Body of pancreas (tissue), 4 donors: Measurements from ENCODE around the gene PRPS1L1.

ENCODE experiments used
- POLR2A ChIP-seq, 3 donors: fragments of 450-650 bp; IDR thresholded peaks; one replicate each; pipeline ENCODE4 v1.6.1; 2016; ENCODE audit warnings: antibody characterized with exemption in 3 of 3, mild to moderate bottlenecking in 2 of 3
- TF ChIP-seq, protein P1 (sequence below), 7 experiments: fragments of 450-650 bp in 4 of 7; fragments of 200-600 bp in 3 of 7; sonication (generic) in 3 of 7; IDR thresholded peaks; one replicate each; pipeline ENCODE4 v1.5.1; 2016 to 2019; ENCODE audit warnings: antibody characterized with exemption in 7 of 7

DNA sequence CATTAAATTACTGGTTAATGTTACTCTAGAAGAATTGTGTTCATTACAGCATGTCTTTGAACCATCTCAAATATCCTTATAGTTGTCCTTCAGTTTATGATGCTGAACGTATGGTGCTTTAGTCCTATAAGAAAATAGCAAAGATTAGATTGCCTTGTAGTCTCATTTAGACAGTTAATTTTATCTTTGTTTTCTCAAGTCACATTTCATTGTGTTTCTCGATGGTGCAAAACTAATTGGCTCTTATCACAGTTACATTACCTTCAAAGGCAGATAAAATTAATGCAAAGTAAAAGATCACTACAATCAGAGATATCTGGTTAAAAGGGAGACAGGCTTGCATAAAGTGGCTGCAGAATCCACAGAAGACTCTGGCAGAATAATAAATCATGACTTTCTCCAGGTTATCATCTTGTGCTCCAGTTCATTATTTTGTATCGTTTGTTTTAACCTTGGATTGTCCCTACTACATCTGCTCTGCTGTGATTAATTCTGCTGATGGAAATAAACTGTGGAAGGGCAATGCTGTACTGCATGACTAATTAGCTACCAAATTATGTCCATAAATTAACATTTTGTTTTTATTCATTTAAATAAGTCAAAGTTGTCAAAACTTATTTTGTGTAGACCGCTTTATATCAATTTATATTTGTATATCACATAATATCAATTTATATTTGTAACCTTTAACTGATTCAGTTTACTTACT lies 24.2 kb downstream of the PRPS1L1 start:
- TF ChIP-seq, protein P1, sequence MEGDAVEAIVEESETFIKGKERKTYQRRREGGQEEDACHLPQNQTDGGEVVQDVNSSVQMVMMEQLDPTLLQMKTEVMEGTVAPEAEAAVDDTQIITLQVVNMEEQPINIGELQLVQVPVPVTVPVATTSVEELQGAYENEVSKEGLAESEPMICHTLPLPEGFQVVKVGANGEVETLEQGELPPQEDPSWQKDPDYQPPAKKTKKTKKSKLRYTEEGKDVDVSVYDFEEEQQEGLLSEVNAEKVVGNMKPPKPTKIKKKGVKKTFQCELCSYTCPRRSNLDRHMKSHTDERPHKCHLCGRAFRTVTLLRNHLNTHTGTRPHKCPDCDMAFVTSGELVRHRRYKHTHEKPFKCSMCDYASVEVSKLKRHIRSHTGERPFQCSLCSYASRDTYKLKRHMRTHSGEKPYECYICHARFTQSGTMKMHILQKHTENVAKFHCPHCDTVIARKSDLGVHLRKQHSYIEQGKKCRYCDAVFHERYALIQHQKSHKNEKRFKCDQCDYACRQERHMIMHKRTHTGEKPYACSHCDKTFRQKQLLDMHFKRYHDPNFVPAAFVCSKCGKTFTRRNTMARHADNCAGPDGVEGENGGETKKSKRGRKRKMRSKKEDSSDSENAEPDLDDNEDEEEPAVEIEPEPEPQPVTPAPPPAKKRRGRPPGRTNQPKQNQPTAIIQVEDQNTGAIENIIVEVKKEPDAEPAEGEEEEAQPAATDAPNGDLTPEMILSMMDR (IDR thresholded peaks at IDR 0.05): no peak
- TF ChIP-seq POLR2A (IDR thresholded peaks at IDR 0.05): no peak
